Mammary epithelial cell (primary cell): ENCODE data around the gene B3GNT8.

ENCODE experiments used
- EZH2 ChIP-seq: IDR thresholded peaks from 2 replicates; pipeline ENCODE4 v1.6.1; 2012; ENCODE audit warnings: low read length, inconsistent platforms, borderline replicate concordance
- TF ChIP-seq, protein P1 (sequence below), 2 donors: IDR thresholded peaks in 1 of 2; conservative IDR thresholded peaks in 1 of 2; 2 replicates each; pipeline ENCODE4 v1.5.1; 2011 to 2012; ENCODE audit warnings: inconsistent platforms in 2 of 2, low read length in 2 of 2, mild to moderate bottlenecking in 2 of 2, control low read depth in 1 of 2, low read depth in 1 of 2; ENCODE audit not compliant: insufficient read depth in 1 of 2; ENCODE audit errors: extremely low read depth in 1 of 2

DNA sequence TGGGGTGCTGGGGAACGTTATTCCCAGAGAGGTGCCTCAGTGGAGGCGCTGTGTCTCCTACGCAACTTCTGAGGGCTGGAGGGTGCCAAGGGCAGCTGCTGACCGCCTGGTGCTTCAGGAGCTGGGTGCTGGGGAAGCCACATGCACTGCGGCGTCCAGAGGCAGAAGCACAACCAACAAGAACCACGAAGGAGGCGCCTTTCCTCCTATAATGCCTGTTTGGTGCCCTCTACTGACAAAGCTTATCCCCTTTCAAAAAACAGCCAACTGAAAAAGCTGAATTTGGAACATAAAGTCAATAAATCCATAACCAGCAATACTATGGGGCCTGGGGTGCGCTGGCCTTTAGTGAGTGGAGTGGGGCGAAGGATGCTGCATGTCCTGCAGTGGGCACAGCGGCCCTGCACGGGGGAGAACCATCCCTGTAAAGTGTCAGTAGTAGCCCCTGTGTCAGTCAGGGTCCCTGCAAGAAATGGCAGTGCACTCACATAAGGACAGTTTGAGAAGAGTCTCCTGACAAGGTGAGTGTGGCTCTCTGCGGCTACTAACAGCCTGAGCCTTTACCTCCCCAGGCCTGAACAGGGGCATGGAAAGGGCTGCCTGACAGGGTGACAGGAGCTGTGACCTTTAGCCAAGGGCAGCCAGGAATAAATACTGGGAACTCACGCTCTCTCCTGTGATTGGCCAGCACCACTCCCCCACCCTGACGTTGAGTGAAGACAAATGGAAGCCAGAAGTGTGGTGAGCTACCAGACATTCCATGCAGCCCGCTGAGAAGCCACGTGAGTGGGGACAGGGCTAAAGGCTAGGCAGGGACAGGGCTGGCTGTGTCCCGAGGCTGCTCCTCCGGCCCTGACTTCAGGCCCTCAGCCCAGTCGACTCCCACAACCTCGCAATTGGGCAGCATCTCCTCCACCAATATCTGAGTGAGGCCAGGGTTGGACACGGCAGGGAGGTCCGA is 4.5 kb upstream of the B3GNT8 start:
- TF ChIP-seq, protein P1, sequence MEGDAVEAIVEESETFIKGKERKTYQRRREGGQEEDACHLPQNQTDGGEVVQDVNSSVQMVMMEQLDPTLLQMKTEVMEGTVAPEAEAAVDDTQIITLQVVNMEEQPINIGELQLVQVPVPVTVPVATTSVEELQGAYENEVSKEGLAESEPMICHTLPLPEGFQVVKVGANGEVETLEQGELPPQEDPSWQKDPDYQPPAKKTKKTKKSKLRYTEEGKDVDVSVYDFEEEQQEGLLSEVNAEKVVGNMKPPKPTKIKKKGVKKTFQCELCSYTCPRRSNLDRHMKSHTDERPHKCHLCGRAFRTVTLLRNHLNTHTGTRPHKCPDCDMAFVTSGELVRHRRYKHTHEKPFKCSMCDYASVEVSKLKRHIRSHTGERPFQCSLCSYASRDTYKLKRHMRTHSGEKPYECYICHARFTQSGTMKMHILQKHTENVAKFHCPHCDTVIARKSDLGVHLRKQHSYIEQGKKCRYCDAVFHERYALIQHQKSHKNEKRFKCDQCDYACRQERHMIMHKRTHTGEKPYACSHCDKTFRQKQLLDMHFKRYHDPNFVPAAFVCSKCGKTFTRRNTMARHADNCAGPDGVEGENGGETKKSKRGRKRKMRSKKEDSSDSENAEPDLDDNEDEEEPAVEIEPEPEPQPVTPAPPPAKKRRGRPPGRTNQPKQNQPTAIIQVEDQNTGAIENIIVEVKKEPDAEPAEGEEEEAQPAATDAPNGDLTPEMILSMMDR (conservative IDR thresholded peaks at IDR 0.05 in 1 of 2, IDR thresholded peaks at IDR 0.05 in 1 of 2; ENCODE audit: extremely low read depth in 1 of 2, insufficient read depth in 1 of 2, low read depth in 1 of 2, low read length in 2 of 2), result peak; percentile 21 to 51
- no peak for TF ChIP-seq EZH2
